K562 (cell line): ENCODE measurements around the gene AKT1. TPM values are rescaled to one million over a fixed set of nuclear protein-coding genes. Genes with fewer than 3 reads are reported as not detected.

Source experiments
- ATAC-seq: fragments of 200-7000 bp; cut with Tn5 transposase; 3 replicates; pipeline ENCODE4 v1.9.1; 2020; ENCODE audit warnings: moderate library complexity
- BruUV-seq: library from RNA; stranded (reverse); fragments of 400-500 nt; replicated peaks from 2 replicates; lab custom pipeline; 2021; lab: Mats Ljungman, UMichigan
- CTCF ChIA-PET: fragments of 300-600 bp; formaldehyde crosslinking; extraction: SDS; loops from one replicate; lab custom pipeline; 2021; ENCODE audit warnings: low intra/inter-chr PET ratio; lab: Yijun Ruan, JAX
- POLR2A ChIA-PET: fragments of 300-600, 350-650 bp; sonication (Branson Sonifier 250); formaldehyde crosslinking; extraction: SDS; loops from one replicate; lab custom pipeline; 2021; ENCODE audit warnings: antibody characterized with exemption, inconsistent platforms; lab: Yijun Ruan, JAX
- DNase-seq, 4 experiments: peaks; one replicate each; pipeline versions ENCODE4 v3.0.0 to v3.0.0-alpha.2; 2011 to 2018; ENCODE audit warnings: low spot score in 3 of 4, mixed read lengths in 3 of 4; ENCODE audit errors: extremely low read depth in 1 of 4
- FAIRE-seq: peaks from 2 replicates; lab custom pipeline; 2011; peaks lifted over from hg19 to GRCh38; lab: Jason Lieb, UNC
- H2AFZ ChIP-seq: 2 replicates; pipeline ENCODE4 v1.6.0; 2011; ENCODE audit warnings: low read depth, low read length, control low read depth, inconsistent platforms
- H3K27ac ChIP-seq: fragments of 200-600 bp; 3 replicates; pipeline ENCODE4 v1.8.0; 2011; ENCODE audit warnings: low read depth, mild to moderate bottlenecking, control low read depth, inconsistent platforms, low read length, moderate library complexity, mixed read lengths; ENCODE audit errors: extremely low read depth
- H3K27me3 ChIP-seq, 2 experiments: fragments of 300-600 bp in 1 of 2; 2 replicates in 1 of 2; 3 replicates in 1 of 2; pipeline versions ENCODE4 v1.6.0 to v1.8.0; 2011; ENCODE audit warnings: inconsistent platforms in 2 of 2, low read length in 2 of 2, mild to moderate bottlenecking in 1 of 2, mixed read lengths in 1 of 2, moderate library complexity in 1 of 2; ENCODE audit not compliant: control insufficient read depth in 2 of 2, insufficient read depth in 2 of 2
- H3K36me3 ChIP-seq: fragments of 300-600 bp; 3 replicates; pipeline ENCODE4 v1.8.0; 2011; ENCODE audit warnings: mild to moderate bottlenecking, low read length, inconsistent platforms; ENCODE audit not compliant: control insufficient read depth, insufficient read depth
- H3K4me1 ChIP-seq, 2 experiments: fragments of 200-600 bp in 1 of 2; replicated peaks in 1 of 2; 2 replicates in 1 of 2; 3 replicates in 1 of 2; pipeline versions ENCODE4 v1.5.1 to v1.8.0; 2011; ENCODE audit warnings: inconsistent platforms in 2 of 2, low read length in 2 of 2, mild to moderate bottlenecking in 1 of 2, mixed read lengths in 1 of 2, moderate library complexity in 1 of 2; ENCODE audit not compliant: control insufficient read depth in 2 of 2, insufficient read depth in 2 of 2
- H3K4me2 ChIP-seq: 2 replicates; pipeline ENCODE4 v1.6.1; 2011; ENCODE audit warnings: low read length, control low read depth, inconsistent platforms, mixed read lengths; ENCODE audit not compliant: insufficient read depth
- H3K4me3 ChIP-seq: fragments of 200-600 bp; sonication (generic), shearing (Covaris generic); 2 replicates; pipeline ENCODE4 v1.5.1; 2016; ENCODE audit warnings: control low read depth, inconsistent platforms
- H3K79me2 ChIP-seq: fragments of 200-600 bp; 3 replicates; pipeline ENCODE4 v1.8.0; 2011; ENCODE audit warnings: low read length, inconsistent platforms; ENCODE audit not compliant: control insufficient read depth, insufficient read depth
- H3K9ac ChIP-seq, 2 experiments: 2 replicates each; pipeline versions ENCODE4 v1.6.0 to v1.6.1; 2011; ENCODE audit warnings: low read depth in 2 of 2, low read length in 2 of 2, control low read depth in 1 of 2, inconsistent platforms in 1 of 2, mild to moderate bottlenecking in 1 of 2, mixed read lengths in 1 of 2; ENCODE audit not compliant: insufficient read depth in 1 of 2
- H3K9me1 ChIP-seq: one replicate; pipeline ENCODE4 v1.6.0; 2011; ENCODE audit warnings: inconsistent platforms, mild to moderate bottlenecking, low read length, moderate library complexity; ENCODE audit not compliant: control insufficient read depth, insufficient read depth
- H3K9me3 ChIP-seq: replicated peaks from 2 replicates; pipeline ENCODE4 v1.5.1; 2011; ENCODE audit warnings: low read depth, low read length, inconsistent platforms; ENCODE audit not compliant: control insufficient read depth, insufficient read depth
- H4K20me1 ChIP-seq: replicated peaks from 2 replicates; pipeline ENCODE4 v1.6.1; 2011; ENCODE audit warnings: low read length, inconsistent platforms, mixed read lengths; ENCODE audit not compliant: control insufficient read depth, insufficient read depth
- ARNT ChIP-seq, 2 experiments: fragments of 450-650 bp; IDR thresholded peaks; 2 replicates each; pipeline ENCODE4 v1.6.1; 2016; ENCODE audit warnings: mild to moderate bottlenecking in 1 of 2
- BACH1 ChIP-seq: fragments of 200-800 bp; sonication (Bioruptor generic); IDR thresholded peaks from 2 replicates; pipeline ENCODE4 v1.6.1; 2016; ENCODE audit warnings: missing genetic modification characterization, missing compliant biosample characterization
- CXXC5 ChIP-seq: fragments of 250-450 bp; sonication (Bioruptor Pico); IDR thresholded peaks from 2 replicates; pipeline ENCODE4 v1.8.0; 2022; ENCODE audit warnings: inconsistent platforms, mild to moderate bottlenecking, moderate library complexity
- EP300 ChIP-seq: IDR thresholded peaks from 2 replicates; pipeline ENCODE4 v1.6.1; 2012; ENCODE audit warnings: low read length, improper control_type of control experiment
- NELFE ChIP-seq: IDR thresholded peaks from 2 replicates; pipeline ENCODE4 v1.6.1; 2011; ENCODE audit warnings: mild to moderate bottlenecking; ENCODE audit not compliant: insufficient read depth, insufficient read length
- SREBF2 ChIP-seq: sonication (generic); formaldehyde crosslinking; IDR thresholded peaks from 2 replicates; pipeline ENCODE4 v1.4.0; 2020; ENCODE audit warnings: mild to moderate bottlenecking, missing genetic modification reagents
- ZNF668 ChIP-seq: fragments of 250-450 bp; sonication (Bioruptor Pico); IDR thresholded peaks from 2 replicates; pipeline ENCODE4 v1.8.0; 2022; ENCODE audit warnings: mild to moderate bottlenecking, inconsistent platforms
- ZSCAN29 ChIP-seq: fragments of 450-650 bp; IDR thresholded peaks from 2 replicates; pipeline ENCODE4 v1.6.1; 2017
- WGBS: fragments of 100-300 bp; shearing (Covaris generic); methylation state at CpG from one replicate; pipeline ENCODE4 v1.1.6; 2016; ENCODE audit warnings: low coverage, mixed read lengths; ENCODE audit not compliant: insufficient coverage; ENCODE audit errors: missing lambda C conversion rate; 5-methylcytosine and 5-hydroxymethylcytosine counted together
- in situ Hi-C: fragments of 300-500 bp; cut with MboI; formaldehyde crosslinking; loops from 4 replicates; pipeline ENCODE4 v1.15.0; 2018; ENCODE audit warnings: inconsistent platforms, mixed read lengths
- intact Hi-C: fragments of 100-400 bp; cut with micrococcal nuclease; formaldehyde crosslinking; loops from 2 replicates; pipeline ENCODE4 v1.14.2; 2022
- polyA plus RNA-seq, 8 experiments: library from polyadenylated mRNA; depleted of rRNA in 4 of 8; stranded (reverse) in 5 of 8; unstranded in 3 of 8; fragments of >200 nt; fragmentation: Nextera tagmentation in 2 of 8; fragmentation: Illumina TruSeq in 1 of 8; extraction: Ambion mirVana in 2 of 8; extraction: Trizol in 1 of 8; gene quantifications; 2 replicates each; pipeline versions ENCODE4 v1.2.1 to v1.2.3, GENCODE V29; 2011 to 2014; ENCODE audit warnings: inconsistent platforms in 1 of 8, missing spikeins in 1 of 8
- total RNA-seq, 7 experiments: library from RNA; depleted of rRNA in 6 of 7; stranded (reverse); fragments of >200 nt in 6 of 7; fragmentation: Illumina TruSeq in 2 of 7; extraction: Trizol in 2 of 7; gene quantifications; 2 replicates each; pipeline versions ENCODE4 v1.2.1 to v1.2.3, GENCODE V29; 2011 to 2021; ENCODE audit warnings: low replicate concordance in 1 of 7
- TF ChIP-seq, protein P1 (sequence below), 2 experiments: fragments of 450-650 bp in 1 of 2; IDR thresholded peaks; 2 replicates each; pipeline ENCODE4 v1.6.1; 2011 to 2017; ENCODE audit warnings: low read depth in 2 of 2, antibody characterized with exemption in 1 of 2, borderline replicate concordance in 1 of 2, low read length in 1 of 2, mild to moderate bottlenecking in 1 of 2, mixed read lengths in 1 of 2; ENCODE audit not compliant: control insufficient read depth in 1 of 2
- TF ChIP-seq, protein P2 (sequence below): sonication (generic); formaldehyde crosslinking; IDR thresholded peaks from 2 replicates; pipeline ENCODE4 v1.8.0; 2022; ENCODE audit warnings: mild to moderate bottlenecking, missing genetic modification reagents
- TF ChIP-seq, protein P3 (sequence below): fragments of 250-450 bp; sonication (Bioruptor Pico); IDR thresholded peaks from 2 replicates; pipeline ENCODE4 v1.8.0; 2021; ENCODE audit warnings: moderate library complexity, mild to moderate bottlenecking, inconsistent platforms

AKT1 gene
- total and polyA plus RNA-seq, 9 of the 15 experiments (the other 6 are each of a cell fraction or from before 2014, with no cell fraction given): 0.49 to 132 (median 75.1) TPM

DNA sequence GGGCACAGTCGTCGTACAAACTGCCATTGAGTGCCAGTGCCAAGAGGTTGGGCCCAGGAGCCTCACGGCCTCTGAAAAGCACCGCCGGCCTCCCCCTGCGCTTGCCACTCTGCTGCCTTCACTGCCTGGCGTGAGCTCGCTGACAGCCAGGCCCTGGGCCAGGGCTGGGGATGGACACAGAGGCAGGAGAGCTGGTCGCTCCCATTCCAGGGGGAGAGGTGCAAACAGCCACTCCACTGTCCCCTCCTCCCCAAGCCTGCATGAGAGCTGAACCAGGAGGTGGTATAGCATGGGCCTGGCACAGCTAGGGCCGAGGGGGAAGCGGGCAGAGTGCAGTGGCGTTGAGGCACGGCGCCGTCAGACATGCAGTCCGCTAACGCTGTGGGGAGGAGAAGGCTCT, 66.9 kb downstream of the AKT1 start:
- no peak for DNase-seq
- TF ChIP-seq BACH1 (no peak), CXXC5 (CRISPR knock-in tag) (no peak), ARNT (IDR thresholded peaks at IDR 0.05) (no peak), ZNF668 (CRISPR knock-in tag) (no peak), NELFE (no peak), EP300 (no peak), SREBF2 (CRISPR knock-in tag) (no peak), ZSCAN29 (no peak)
- TF ChIP-seq, protein P1, sequence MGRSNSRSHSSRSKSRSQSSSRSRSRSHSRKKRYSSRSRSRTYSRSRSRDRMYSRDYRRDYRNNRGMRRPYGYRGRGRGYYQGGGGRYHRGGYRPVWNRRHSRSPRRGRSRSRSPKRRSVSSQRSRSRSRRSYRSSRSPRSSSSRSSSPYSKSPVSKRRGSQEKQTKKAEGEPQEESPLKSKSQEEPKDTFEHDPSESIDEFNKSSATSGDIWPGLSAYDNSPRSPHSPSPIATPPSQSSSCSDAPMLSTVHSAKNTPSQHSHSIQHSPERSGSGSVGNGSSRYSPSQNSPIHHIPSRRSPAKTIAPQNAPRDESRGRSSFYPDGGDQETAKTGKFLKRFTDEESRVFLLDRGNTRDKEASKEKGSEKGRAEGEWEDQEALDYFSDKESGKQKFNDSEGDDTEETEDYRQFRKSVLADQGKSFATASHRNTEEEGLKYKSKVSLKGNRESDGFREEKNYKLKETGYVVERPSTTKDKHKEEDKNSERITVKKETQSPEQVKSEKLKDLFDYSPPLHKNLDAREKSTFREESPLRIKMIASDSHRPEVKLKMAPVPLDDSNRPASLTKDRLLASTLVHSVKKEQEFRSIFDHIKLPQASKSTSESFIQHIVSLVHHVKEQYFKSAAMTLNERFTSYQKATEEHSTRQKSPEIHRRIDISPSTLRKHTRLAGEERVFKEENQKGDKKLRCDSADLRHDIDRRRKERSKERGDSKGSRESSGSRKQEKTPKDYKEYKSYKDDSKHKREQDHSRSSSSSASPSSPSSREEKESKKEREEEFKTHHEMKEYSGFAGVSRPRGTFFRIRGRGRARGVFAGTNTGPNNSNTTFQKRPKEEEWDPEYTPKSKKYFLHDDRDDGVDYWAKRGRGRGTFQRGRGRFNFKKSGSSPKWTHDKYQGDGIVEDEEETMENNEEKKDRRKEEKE (IDR thresholded peaks at IDR 0.05; ENCODE audit: borderline replicate concordance in 1 of 2, control insufficient read depth in 1 of 2, low read depth in 2 of 2, low read length in 1 of 2): no peak
- TF ChIP-seq, protein P2, sequence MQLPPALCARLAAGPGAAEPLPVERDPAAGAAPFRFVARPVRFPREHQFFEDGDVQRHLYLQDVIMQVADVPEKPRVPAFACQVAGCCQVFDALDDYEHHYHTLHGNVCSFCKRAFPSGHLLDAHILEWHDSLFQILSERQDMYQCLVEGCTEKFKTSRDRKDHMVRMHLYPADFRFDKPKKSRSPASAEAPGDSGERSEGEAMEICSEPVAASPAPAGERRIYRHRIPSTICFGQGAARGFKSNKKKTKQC: no peak
- TF ChIP-seq, protein P3, sequence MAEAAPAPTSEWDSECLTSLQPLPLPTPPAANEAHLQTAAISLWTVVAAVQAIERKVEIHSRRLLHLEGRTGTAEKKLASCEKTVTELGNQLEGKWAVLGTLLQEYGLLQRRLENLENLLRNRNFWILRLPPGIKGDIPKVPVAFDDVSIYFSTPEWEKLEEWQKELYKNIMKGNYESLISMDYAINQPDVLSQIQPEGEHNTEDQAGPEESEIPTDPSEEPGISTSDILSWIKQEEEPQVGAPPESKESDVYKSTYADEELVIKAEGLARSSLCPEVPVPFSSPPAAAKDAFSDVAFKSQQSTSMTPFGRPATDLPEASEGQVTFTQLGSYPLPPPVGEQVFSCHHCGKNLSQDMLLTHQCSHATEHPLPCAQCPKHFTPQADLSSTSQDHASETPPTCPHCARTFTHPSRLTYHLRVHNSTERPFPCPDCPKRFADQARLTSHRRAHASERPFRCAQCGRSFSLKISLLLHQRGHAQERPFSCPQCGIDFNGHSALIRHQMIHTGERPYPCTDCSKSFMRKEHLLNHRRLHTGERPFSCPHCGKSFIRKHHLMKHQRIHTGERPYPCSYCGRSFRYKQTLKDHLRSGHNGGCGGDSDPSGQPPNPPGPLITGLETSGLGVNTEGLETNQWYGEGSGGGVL (CRISPR knock-in tag): no peak
- Histone ChIP-seq H3K9ac (peak overlapping the region; percentile 28 to 54; a peak in 2 of 4 replicates), H3K9me1 (peaks cover 4% of the 10 kb centered on the region), H3K4me3 (no peak overlapping the region), H3K4me2 (peak overlapping the region; percentile 55), H3K9me3 (no peaks in the 10 kb centered on the region), H4K20me1 (no peaks in the 10 kb centered on the region; the same call in 1 of the 2 replicates), H3K4me1 (peaks cover 16 to 97% of the 10 kb centered on the region in 2 experiments), H3K36me3 (no peaks in the 10 kb centered on the region), H2AFZ (peak overlapping the region; percentile 87), H3K79me2 (peaks cover 16% of the 10 kb centered on the region), H3K27me3 (no peaks in the 10 kb centered on the region), H3K27ac (peak overlapping the region; percentile 91)
- ChIA-PET CTCF (no interaction called here), POLR2A (interaction anchor here (0.6 to 1.1 kb wide), 2 partner anchors 11 to 17 kb away, joined by 3 read pairs; no protein-coding TSS in a partner anchor)
- intact Hi-C loops: no loop called here
- no TSS peak for BruUV-seq
- no peak for ATAC-seq
- 100% methylated on average over 13 of the region's 17 CpGs for WGBS
- in situ Hi-C loops: no loop called here
- FAIRE-seq: no peak
